D721Med (cell line): Measurements from ENCODE around the gene NR1H2.
"Not testable (repeated sequence)": the region's sequence is repeated elsewhere in the genome, so short reads cannot be mapped to it uniquely, and the experiment has no call there.

Experiments
- DNase-seq: peaks from one replicate; pipeline ENCODE4 v3.0.0; 2011; ENCODE audit warnings: low spot score; ENCODE audit not compliant: insufficient read length
- FAIRE-seq: peaks from 2 replicates; lab custom pipeline; 2011; peaks lifted over from hg19 to GRCh38; lab: Jason Lieb, UNC
- TF ChIP-seq, protein P1 (sequence below): IDR thresholded peaks from 2 replicates; pipeline ENCODE4 v1.5.1; 2012; ENCODE audit warnings: mild to moderate bottlenecking, control low read depth; ENCODE audit not compliant: insufficient read depth; ENCODE audit errors: missing control alignments

NR1H2 gene

DNA sequence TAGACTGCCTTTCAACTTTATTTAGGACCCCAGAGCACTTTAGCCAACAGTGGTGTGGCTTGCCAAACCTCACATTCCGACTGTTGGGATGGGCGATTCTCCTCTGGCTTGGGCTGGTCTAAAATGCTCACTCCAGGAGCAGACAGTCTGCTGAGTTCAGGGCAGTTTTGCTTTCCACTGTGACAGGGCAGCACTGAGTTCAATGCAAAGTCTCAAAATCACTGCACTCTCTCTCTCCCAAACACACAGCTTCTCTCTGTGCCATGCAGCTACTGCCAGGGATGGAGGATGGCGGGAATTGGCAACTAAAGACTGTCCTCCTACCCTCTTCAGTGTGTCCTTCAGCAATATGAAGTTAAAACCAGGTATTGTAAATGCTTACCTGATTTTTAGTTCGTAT lies 24.0 kb upstream of the NR1H2 start:
- DNase-seq: no peak
- FAIRE-seq: no peak

DNA sequence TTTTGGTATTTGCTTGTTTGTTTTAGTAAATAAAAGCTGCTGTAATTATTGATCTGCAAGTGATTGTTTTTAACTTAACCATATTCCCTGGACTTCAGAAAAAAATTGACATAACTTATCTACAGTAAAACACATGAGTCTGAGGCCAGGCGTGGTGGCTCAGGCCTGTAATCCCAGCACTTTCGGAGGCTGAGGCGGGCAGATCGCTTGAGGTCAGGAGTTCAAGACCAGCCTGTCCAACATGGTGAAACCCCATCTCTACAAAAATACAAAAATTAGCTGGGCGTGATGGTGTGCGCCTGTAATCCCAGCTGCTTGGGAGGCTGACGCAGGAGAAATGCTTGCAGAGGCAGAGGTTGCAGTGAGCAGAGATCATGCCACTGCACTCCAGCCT lies 22.8 kb upstream of the NR1H2 start:
- not testable (repeated sequence) for DNase-seq, FAIRE-seq

More for the DNA sequence above, 24.0 kb upstream of the NR1H2 start:
- TF ChIP-seq, protein P1, sequence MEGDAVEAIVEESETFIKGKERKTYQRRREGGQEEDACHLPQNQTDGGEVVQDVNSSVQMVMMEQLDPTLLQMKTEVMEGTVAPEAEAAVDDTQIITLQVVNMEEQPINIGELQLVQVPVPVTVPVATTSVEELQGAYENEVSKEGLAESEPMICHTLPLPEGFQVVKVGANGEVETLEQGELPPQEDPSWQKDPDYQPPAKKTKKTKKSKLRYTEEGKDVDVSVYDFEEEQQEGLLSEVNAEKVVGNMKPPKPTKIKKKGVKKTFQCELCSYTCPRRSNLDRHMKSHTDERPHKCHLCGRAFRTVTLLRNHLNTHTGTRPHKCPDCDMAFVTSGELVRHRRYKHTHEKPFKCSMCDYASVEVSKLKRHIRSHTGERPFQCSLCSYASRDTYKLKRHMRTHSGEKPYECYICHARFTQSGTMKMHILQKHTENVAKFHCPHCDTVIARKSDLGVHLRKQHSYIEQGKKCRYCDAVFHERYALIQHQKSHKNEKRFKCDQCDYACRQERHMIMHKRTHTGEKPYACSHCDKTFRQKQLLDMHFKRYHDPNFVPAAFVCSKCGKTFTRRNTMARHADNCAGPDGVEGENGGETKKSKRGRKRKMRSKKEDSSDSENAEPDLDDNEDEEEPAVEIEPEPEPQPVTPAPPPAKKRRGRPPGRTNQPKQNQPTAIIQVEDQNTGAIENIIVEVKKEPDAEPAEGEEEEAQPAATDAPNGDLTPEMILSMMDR: no peak

DNA sequence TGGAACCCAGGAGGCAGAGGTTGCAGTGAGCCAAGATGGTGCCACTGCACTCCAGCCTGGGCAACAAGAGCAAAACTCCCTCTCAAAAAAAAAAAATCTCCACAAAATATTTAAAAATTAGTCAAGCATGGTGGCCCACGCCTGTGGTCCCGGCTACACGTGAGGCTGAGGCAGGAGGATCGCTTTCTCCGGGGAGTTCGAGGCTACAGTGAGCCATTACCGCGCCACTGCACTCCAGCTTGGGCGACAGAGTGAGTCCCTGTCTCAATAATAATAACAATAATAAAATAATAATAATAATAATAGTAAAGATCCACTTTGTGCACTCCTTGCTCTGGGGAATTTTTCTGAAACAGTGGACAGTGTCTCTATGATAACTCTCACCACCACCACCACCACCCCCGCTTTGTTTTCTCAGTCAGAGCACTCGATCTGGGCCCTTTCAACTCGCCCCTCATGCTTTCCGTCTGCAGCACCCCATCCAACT lies 19.5 kb upstream of the NR1H2 start:
- TF ChIP-seq, protein P1: no peak
- no peak for FAIRE-seq
- DNase-seq: no peak

DNA sequence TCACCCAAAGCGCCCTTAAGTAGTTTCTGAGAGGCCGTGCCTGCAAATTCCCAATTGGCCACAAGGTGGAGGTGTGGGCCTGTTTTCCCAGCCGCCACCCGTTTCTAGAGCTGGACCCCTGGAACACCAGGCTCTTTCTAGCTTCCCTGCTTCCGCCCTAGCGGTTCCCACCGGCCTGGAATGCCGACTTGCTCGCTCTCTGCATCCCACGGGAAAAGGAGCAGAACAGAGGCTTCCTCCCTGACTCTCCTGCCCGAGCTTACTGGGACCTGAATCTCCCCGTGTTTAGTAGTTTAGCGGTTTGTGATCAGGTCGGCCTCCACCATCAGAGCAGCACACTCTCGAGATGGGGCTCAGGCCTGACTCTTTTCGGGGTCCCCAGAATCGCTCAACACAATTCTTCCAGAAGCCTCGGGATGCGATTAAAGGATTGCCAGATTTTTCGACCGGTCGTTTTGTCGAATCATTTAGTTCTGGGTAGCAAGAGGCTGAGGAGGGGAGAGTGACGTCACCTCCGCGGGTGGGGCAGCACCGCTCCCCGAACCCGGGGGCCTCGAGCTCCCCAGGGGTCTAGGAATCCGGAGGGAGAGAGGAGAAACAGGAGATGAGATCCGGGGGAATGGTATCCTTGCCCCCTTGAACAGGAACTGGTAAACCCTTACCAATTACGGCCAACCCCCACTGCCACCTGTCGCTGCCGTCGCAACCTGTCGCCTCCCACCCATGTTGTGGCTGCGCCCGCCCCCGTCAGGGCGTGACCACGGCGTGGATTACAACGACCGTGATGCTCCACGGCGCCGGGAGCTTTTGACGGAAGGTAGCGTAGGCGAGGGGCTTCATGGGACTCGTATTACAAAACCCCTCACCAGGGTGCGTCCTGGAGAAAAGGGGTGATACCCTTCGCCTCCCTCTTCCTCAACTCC lies 18.8 kb upstream of the NR1H2 start:
- TF ChIP-seq, protein P1: peak; percentile 77
- FAIRE-seq (no peak), DNase-seq (no peak)

DNA sequence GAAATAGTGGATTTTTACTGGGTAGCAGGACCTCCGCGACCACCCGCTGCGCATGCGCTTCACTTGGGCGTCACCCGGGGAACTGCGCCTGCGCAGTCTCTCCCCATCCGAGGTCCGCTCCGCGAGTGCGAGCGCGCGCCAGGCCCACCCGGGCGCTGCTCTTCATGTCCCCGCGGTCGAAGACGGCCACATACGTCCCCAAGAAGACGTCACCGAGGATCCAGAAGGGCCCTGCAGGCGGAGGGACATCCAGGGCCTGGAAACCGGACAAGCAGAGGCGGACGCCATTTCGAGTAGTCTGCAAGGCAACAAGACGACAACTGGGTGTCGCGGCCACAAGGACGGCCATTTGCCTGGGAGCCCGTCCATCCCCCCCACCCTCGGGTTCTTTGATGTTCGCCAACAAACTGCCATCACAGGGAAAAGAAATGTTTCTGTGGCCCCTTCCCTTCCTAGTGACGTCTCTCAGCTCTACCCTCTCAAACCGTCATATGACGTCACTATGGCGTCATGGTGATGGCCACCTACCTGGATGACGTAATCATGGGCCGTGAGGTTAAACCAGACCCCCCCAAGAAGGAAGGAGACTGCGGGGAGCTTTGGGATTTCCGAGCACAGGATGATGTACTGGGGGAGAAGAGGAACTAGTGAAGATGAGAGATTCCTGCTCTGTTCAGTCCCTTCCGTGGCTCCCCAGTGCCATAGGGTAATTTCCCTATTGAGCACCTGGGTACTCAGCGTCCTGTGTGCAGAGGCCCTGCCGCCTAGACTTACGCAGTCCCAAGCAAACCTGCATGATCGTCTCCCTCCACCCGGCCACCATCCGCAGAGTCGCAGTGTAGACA lies 17.6 kb upstream of the NR1H2 start:
- no peak for DNase-seq
- no peak for FAIRE-seq
- TF ChIP-seq, protein P1: no peak

DNA sequence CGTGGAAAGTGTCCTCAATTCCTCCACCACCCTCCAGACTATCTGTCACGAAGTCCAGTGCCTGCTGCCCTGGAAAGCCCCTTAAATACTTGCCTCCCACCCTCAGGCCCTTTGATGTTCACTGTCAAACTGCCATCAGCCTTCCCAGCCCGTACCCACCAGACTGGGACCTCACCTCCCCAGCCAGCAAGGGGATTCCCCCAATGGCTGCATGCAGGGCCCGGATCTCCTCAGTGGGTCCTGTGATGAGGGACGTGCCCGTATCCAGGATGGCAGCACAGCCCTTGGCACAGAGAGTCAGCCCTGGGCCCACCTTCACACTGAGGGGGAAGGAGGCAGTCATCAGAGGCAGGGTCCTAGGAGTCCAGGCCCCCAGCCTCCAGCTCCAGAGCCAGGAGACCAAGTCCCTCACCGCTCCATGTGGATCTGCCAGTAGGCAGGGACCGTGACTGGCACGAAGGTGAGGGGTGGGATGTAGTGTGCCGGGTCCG lies 16.9 kb upstream of the NR1H2 start:
- TF ChIP-seq, protein P1: no peak
- DNase-seq (no peak), FAIRE-seq (no peak)

DNA sequence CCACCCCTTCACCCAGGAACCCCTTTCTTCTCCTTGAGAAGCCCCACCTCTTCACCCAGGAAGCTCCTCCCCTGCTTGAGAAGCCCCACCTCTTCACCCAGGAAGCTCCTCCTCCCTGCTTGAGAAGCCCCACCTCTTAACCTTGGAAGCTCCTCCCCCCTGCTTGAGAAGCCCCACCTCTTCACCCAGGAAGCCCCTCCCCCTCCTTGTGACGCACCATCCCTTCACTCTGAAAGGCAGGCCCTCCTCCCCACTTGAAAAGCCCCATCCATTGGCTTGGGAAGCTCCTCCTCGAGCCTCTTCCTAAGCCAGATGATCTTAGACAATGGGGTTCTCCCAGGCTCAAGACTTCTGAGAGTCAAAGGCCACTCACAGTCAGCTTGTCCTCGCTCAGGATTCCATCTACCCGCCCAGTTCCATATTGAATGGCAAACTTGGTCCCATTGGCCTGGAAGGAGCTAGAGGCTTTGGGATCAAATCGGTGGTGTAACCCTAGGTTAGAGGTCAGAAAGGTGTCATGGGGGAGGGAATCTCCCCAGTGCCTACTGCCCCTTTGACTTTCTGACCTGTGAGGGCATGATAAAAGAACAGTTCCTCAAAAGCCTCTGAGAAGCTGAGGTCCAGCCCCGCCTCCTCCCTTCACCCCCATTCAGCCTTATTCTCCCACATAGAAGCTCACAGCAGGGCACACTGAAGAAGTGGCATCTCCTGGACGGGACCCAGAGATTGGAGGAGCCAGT lies 14.8 kb upstream of the NR1H2 start:
- FAIRE-seq (no peak), DNase-seq (no peak)
- TF ChIP-seq, protein P1: no peak
